Thymus (tissue), 11 donors: ENCODE results near the gene FARS2. TPM values are rescaled to one million over a fixed set of nuclear protein-coding genes. Genes with fewer than 3 reads are reported as not detected.
"Not testable (repeated sequence)": the region's sequence is repeated elsewhere in the genome, so short reads cannot be mapped to it uniquely, and the experiment has no call there.

Source experiments
- DNase-seq, 9 donors: peaks; one replicate each; pipeline ENCODE4 v3.0.0-alpha.2; 2013; ENCODE audit warnings: low spot score in 9 of 9, low read depth in 6 of 9, missing footprints in 1 of 9
- H3K27ac ChIP-seq, 2 donors: one replicate each; pipeline ENCODE4 v1.5.1; 2013; ENCODE audit warnings: control low read depth in 1 of 2, low read depth in 1 of 2, low read length in 1 of 2, mild to moderate bottlenecking in 1 of 2, moderate library complexity in 1 of 2
- H3K27me3 ChIP-seq, 2 donors: one replicate each; pipeline ENCODE4 v1.5.1; 2013; ENCODE audit warnings: low read length in 1 of 2; ENCODE audit not compliant: control insufficient read depth in 2 of 2, insufficient read depth in 1 of 2
- H3K36me3 ChIP-seq, 2 donors: one replicate each; pipeline ENCODE4 v1.5.1; 2013; ENCODE audit warnings: low read length in 1 of 2, mild to moderate bottlenecking in 1 of 2, moderate library complexity in 1 of 2; ENCODE audit not compliant: control insufficient read depth in 2 of 2, insufficient read depth in 2 of 2
- H3K4me1 ChIP-seq, 2 donors: one replicate each; pipeline ENCODE4 v1.5.1; 2013; ENCODE audit warnings: low read length in 2 of 2; ENCODE audit not compliant: control insufficient read depth in 2 of 2, insufficient read depth in 2 of 2
- H3K4me3 ChIP-seq, 2 donors: one replicate each; pipeline ENCODE4 v1.5.1; 2013; ENCODE audit warnings: low read length in 2 of 2, control low read depth in 1 of 2, mild to moderate bottlenecking in 1 of 2
- H3K9me3 ChIP-seq, 2 donors: one replicate each; pipeline ENCODE4 v1.5.1; 2013; ENCODE audit warnings: low read length in 1 of 2, mild to moderate bottlenecking in 1 of 2; ENCODE audit not compliant: control insufficient read depth in 2 of 2, insufficient read depth in 1 of 2
- whole genome bisulfite sequencing: extraction: QIAGEN DNeasy Blood & Tissue Kit; methylation state at CpG from one replicate; pipeline ENCODE4 v1.1.7; 2013; 5-methylcytosine and 5-hydroxymethylcytosine counted together
- polyA plus RNA-seq: library from polyadenylated mRNA; stranded (reverse); fragments of 200-250 nt; gene quantifications from one replicate; pipeline ENCODE4 v1.2.3, GENCODE V29; 2013
- total RNA-seq: library from RNA; stranded (reverse); fragments of 120-200 nt; gene quantifications from one replicate; pipeline ENCODE4 v1.2.4, GENCODE V29; 2013
- donor health status: healthy.

FARS2 gene
- total and polyA plus RNA-seq, 2 donors: 10.5 to 23.2 TPM

- no peak overlapping the region for H3K4me3 ChIP-seq
- 64% methylated on average over 3 of the region's 3 CpGs for WGBS
- H3K36me3 ChIP-seq: no peaks in the 10 kb centered on the region
- H3K4me1 ChIP-seq: no peaks in the 10 kb centered on the region
- no peaks in the 10 kb centered on the region for H3K27me3 ChIP-seq
- no peaks in the 10 kb centered on the region for H3K9me3 ChIP-seq
- no peak overlapping the region for H3K27ac ChIP-seq
- DNase-seq: no peak
Measured at GRCh38 chr6:5562277-5562676, 301.0 kb downstream of the FARS2 start.

GRCh38 chr6:5563086-5563485, 301.8 kb downstream of the FARS2 start:
- Histone ChIP-seq H3K36me3 (no peaks in the 10 kb centered on the region), H3K9me3 (no peaks in the 10 kb centered on the region), H3K27ac (no peak overlapping the region), H3K4me3 (no peak overlapping the region), H3K27me3 (no peaks in the 10 kb centered on the region), H3K4me1 (no peaks in the 10 kb centered on the region)
- DNase-seq: no peak
- WGBS: 96% methylated on average over 4 of the region's 4 CpGs

- not testable (repeated sequence) for H3K27me3 ChIP-seq, H3K4me3 ChIP-seq, H3K36me3 ChIP-seq, H3K9me3 ChIP-seq, H3K27ac ChIP-seq, DNase-seq, H3K4me1 ChIP-seq
- 96% methylated on average over 3 of the region's 3 CpGs for WGBS
Measured at GRCh38 chr6:5564746-5565145, 303.4 kb downstream of the FARS2 start.

GRCh38 chr6:5565971-5566370, 304.7 kb downstream of the FARS2 start:
- no peaks in the 10 kb centered on the region for H3K36me3 ChIP-seq
- DNase-seq: no peak
- WGBS: 98% methylated on average over 3 of the region's 3 CpGs
- H3K9me3 ChIP-seq: no peaks in the 10 kb centered on the region
- H3K27me3 ChIP-seq: no peaks in the 10 kb centered on the region
- H3K4me3 ChIP-seq: no peak overlapping the region
- H3K27ac ChIP-seq: no peak overlapping the region
- no peaks in the 10 kb centered on the region for H3K4me1 ChIP-seq

GRCh38 chr6:5566718-5567117, 305.4 kb downstream of the FARS2 start:
- Histone ChIP-seq H3K4me3 (no peak overlapping the region), H3K36me3 (no peaks in the 10 kb centered on the region), H3K4me1 (no peaks in the 10 kb centered on the region), H3K27me3 (no peaks in the 10 kb centered on the region), H3K27ac (no peak overlapping the region), H3K9me3 (no peaks in the 10 kb centered on the region)
- DNase-seq: no peak
- 96% methylated on average over 4 of the region's 4 CpGs for WGBS

GRCh38 chr6:5567352-5567751, 306.0 kb downstream of the FARS2 start:
- DNase-seq: no peak
- H3K4me1 ChIP-seq: no peaks in the 10 kb centered on the region
- no peak overlapping the region for H3K4me3 ChIP-seq
- 55% methylated on average over 3 of the region's 3 CpGs for WGBS
- no peaks in the 10 kb centered on the region for H3K36me3 ChIP-seq
- peaks cover 0 to 3% of the 10 kb centered on the region in 2 donors for H3K9me3 ChIP-seq
- H3K27ac ChIP-seq: no peak overlapping the region
- no peaks in the 10 kb centered on the region for H3K27me3 ChIP-seq

- no peak overlapping the region for H3K27ac ChIP-seq
- no peak overlapping the region for H3K4me3 ChIP-seq
- no peak for DNase-seq
- no peaks in the 10 kb centered on the region for H3K36me3 ChIP-seq
- no peaks in the 10 kb centered on the region for H3K27me3 ChIP-seq
- H3K9me3 ChIP-seq: peaks cover 0 to 4% of the 10 kb centered on the region in 2 donors
- no peaks in the 10 kb centered on the region for H3K4me1 ChIP-seq
- WGBS: 97% methylated on average over 2 of the region's 2 CpGs
Measured at GRCh38 chr6:5567890-5568289, 306.6 kb downstream of the FARS2 start.

GRCh38 chr6:5569491-5569890, 308.2 kb downstream of the FARS2 start:
- DNase-seq: no peak
- H3K36me3 ChIP-seq: no peaks in the 10 kb centered on the region
- no peak overlapping the region for H3K27ac ChIP-seq
- H3K4me3 ChIP-seq: no peak overlapping the region
- WGBS: 100% methylated on average over 2 of the region's 2 CpGs
- peaks cover 0 to 4% of the 10 kb centered on the region in 2 donors for H3K9me3 ChIP-seq
- no peaks in the 10 kb centered on the region for H3K27me3 ChIP-seq
- no peaks in the 10 kb centered on the region for H3K4me1 ChIP-seq

GRCh38 chr6:5570641-5571040, 309.3 kb downstream of the FARS2 start:
- H3K9me3 ChIP-seq: peaks cover 0 to 4% of the 10 kb centered on the region in 2 donors
- 54% methylated on average over 6 of the region's 6 CpGs for WGBS
- no peaks in the 10 kb centered on the region for H3K4me1 ChIP-seq
- no peak overlapping the region for H3K27ac ChIP-seq
- H3K4me3 ChIP-seq: no peak overlapping the region
- DNase-seq: no peak
- no peaks in the 10 kb centered on the region for H3K27me3 ChIP-seq
- no peaks in the 10 kb centered on the region for H3K36me3 ChIP-seq
